A204.1 (cell line): ENCODE data around the gene GOLGA3.
"Not testable (repeated sequence)": the region's sequence is repeated elsewhere in the genome, so short reads cannot be mapped to it uniquely, and the experiment has no call there.

Experiments
- FAIRE-seq: peaks from 2 replicates; lab custom pipeline; 2012; peaks lifted over from hg19 to GRCh38; lab: Jason Lieb, UNC

Gene GOLGA3, protein sequence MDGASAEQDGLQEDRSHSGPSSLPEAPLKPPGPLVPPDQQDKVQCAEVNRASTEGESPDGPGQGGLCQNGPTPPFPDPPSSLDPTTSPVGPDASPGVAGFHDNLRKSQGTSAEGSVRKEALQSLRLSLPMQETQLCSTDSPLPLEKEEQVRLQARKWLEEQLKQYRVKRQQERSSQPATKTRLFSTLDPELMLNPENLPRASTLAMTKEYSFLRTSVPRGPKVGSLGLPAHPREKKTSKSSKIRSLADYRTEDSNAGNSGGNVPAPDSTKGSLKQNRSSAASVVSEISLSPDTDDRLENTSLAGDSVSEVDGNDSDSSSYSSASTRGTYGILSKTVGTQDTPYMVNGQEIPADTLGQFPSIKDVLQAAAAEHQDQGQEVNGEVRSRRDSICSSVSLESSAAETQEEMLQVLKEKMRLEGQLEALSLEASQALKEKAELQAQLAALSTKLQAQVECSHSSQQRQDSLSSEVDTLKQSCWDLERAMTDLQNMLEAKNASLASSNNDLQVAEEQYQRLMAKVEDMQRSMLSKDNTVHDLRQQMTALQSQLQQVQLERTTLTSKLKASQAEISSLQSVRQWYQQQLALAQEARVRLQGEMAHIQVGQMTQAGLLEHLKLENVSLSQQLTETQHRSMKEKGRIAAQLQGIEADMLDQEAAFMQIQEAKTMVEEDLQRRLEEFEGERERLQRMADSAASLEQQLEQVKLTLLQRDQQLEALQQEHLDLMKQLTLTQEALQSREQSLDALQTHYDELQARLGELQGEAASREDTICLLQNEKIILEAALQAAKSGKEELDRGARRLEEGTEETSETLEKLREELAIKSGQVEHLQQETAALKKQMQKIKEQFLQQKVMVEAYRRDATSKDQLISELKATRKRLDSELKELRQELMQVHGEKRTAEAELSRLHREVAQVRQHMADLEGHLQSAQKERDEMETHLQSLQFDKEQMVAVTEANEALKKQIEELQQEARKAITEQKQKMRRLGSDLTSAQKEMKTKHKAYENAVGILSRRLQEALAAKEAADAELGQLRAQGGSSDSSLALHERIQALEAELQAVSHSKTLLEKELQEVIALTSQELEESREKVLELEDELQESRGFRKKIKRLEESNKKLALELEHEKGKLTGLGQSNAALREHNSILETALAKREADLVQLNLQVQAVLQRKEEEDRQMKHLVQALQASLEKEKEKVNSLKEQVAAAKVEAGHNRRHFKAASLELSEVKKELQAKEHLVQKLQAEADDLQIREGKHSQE (N-terminal part only)

DNA sequence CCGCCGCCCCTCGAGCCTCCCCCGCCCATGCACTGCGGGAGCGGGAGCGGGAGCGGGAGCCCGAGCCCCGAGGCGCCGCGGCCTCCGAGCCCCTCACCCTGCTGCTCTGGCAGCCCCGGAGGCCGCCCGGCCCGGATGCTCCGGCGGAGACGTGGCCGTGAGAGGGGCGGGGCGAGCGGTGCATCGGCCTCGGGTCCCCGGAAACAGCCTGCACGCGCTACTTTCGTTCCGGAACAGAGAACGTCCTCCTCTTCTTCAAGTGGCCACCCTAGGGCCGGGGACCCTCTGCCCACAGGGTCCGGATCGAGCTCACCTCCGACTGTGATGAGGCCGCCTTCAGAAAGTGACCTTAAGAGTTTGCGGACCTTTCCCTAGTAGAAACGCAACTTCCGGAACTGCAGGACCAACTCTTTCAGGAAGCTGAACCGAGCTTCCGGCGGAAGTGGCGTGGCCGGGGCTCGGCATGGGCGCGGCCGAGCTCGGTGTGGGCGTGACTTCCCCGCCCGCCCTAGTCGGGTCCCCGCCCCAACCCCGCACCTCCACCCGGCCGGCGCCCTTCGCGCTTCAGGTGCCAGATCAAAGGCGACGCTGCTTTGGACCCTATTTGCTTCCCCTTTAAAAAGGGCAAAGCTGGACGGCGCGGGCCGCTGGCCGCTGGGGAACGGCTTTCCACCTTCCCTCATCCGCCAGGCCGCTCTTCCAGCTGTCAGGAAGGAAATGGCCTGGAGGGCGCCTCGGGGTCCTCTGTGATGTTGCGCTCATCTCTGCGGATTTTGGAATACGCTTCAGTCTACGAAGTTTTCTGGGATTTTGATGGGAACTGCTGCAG lies at the start of gene GOLGA3:
TSS of gene GOLGA3 (minus strand) at position 164 of the 829 bp plus-strand sequence. CDS start 6,741 bp downstream, outside the sequence.
- FAIRE-seq = no peak

DNA sequence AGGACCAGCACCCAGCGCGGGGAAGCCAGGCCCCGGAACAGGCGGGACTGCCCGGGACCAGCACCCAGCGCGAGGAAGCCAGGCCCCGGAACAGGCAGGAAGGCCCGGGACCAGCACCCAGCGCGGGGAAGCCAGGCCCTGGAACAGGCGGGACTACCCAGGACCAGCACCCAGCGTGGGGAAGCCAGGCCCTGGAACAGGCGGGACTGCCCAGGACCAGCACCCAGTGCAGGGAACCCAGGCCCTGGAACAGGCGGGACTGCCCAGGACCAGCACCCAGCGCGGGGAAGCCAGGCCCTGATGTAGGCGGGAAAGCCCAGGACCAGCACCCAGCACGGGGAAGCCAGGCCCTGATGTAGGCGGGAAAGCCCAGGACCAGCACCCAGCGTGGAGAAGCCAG lies 46.0 kb upstream of the GOLGA3 start:
- not testable (repeated sequence) for FAIRE-seq

DNA sequence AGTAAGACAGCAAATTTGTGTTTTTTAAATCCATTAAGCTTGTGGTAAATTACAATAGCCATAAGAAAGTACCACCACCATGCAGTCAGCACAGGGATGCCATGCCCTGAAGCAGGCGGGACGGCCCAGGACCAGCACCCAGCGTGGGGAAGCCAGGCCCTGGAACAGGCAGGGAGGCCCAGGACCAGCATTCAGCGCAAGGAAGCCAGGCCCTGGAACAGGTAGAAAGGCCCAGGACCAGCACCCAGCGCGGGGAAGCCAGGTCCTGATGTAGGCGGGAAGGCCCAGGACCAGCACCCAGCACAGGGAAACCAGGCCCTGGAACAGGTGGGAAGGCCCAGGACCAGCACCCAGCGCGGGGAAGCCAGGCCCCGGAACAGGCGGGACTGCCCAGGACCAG lies 45.5 kb upstream of the GOLGA3 start:
- FAIRE-seq = no peak

DNA sequence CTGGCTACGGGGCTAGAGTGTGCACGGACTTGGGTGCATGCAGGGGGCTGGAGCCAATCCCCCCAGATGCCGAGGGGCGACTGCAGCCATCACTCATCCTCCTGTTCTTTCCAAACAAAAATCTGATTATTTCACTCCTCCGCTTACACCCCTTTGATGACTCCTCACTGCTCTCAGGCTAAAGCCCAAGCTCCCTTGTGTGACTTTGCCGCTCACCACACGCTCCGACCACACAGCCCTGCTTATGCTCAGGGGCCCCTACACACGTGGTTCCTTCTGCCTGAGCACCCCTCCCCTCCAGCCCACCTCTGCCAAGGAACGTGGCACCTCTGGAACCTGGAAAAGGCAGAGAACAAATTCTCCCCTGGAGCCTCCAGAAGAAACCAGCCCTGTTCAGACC lies 45.1 kb upstream of the GOLGA3 start:
- FAIRE-seq = no peak

DNA sequence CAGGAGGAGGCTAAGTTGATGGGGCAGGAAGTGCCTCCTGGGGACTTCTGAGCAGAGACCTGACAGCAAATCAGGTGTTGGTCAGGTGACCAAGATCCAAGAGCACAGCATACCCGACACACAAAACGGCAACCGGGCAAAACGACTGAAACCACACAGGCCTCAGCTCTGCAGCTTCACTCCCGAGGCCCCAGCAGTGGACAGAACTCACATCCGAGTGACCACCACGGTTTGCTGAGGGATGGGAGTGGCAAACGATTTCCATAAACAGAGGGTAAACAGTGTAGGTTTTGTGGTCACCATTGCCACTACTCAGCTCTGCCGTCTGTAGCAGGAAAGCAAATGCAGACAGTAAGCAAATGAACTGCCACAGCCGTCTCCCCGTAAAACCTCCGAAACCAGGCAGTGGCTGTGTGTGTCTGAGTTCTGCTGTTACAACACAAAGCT lies 44.3 kb upstream of the GOLGA3 start:
- no peak for FAIRE-seq

DNA sequence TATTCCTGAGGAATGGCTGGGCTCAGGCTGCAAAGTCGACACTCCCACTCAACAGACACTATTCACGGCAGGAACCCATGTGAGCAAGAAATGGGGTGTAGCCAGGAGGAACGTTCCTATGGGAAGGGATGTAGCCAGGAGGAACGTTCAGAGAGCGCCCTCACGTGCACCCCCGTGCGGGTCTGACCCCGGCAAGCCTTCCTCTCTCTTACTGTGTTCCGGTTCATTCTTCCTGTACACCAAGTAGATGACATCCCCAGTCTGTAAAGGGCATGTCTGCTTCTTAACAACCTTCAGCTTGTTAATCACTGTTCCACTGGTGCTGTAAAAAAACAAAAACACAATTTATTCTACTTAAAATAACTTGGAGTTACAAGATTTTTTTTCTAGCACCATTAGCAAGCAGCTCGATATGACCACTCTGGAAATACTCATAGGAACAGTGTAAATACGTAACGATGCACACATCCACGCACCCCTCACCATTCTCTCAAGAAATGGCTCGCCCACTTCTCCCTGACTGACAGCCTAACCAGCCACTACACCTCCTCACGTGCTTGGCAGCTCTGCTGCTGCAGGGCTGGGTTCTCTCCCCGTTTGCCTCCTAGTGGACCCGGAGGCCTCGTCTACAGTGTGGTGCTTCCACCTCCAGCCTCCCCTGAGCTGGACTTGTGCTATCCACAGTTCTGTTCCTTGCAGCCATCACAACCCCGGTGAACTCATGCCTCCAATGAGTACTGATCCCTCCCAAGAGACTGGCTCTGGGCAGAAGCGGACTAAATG lies 43.6 kb upstream of the GOLGA3 start:
- FAIRE-seq = no peak

DNA sequence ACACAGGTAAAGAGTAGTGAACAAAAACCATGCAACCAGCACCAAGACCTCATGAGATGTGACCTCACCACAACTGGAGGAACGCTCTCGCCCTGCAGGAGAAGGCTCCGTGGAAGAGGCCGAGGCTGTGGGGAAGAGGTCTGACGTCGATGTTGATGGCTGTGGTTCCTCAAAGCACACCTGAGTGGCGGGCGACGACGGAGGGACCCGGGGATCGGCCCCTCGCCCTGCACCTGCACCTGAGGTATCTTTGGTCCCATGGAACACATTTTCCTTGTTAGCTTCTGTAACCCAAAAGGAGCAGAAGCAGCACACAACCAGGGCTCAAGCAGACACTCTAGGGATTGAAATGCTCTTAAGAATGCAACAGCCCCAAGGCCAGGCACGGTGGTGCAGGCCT lies 40.9 kb upstream of the GOLGA3 start:
- FAIRE-seq = no peak

DNA sequence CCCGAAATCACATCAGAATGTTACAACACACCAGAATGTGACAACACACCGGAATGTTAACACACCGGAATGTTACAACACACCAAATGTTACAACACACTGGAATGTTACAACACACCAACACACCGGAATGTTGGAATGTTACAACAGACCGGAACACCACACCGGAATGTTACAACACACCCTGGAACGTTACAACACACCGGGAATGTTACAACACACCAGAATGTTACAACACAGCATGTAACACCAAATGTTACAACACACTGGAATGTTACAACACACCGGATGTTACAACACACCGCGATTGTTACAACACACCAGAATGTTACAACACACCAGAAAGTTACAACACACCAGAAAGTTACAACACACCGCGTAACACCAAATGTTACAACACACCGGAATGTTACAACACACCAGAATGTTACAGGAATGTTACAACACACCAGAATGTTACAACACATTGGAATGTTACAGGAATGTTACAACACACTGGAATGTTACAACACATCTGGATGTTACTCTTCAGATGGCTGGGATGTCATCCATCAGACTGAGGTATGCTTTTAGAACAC lies 37.7 kb upstream of the GOLGA3 start:
- no peak for FAIRE-seq

DNA sequence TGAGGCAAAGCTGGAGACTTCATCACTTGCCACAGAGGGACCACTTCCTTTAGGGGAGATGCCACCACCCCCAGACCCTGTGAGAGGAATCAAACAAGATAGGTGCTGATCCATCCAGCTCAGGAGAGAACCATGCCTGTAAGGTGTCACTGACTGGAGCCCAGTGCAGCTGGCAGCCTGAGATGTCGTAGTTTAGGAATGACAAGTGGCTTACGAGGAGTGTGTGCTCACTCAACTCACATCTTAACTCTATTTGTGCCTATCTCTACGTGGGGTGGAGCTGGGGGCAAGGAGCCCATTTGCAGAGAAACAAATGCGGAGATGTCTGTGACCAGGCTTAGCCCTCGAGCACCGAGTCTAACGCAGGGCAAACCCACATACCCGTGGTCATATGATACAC lies 32.9 kb upstream of the GOLGA3 start:
- FAIRE-seq = no peak

DNA sequence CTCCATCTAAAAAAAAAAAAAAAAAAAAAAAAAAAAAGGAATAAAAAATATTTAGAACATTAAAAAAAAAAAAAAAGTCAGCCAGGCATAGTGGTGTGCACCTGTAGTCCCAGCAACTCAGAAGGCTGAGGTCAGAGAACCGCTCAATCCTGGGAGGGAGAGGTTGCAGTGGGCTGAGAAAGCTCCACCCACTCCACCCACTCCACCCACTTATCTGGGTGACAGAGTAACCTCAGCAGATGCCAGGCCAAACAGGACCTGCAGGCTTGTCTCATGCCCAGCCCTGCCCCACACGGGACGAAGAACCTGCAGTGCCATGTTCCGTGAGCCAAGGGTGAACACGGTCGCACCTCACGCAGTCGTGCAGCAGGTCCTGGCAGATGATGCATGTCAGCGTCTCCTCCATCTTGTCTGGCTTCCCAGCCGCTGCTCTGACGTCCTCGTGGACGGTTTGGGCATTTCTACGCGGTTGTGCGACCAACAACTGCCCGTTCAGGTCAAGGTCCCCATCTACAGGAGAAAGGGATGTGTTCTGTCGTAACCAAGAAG lies 30.1 kb upstream of the GOLGA3 start:
- FAIRE-seq = no peak

DNA sequence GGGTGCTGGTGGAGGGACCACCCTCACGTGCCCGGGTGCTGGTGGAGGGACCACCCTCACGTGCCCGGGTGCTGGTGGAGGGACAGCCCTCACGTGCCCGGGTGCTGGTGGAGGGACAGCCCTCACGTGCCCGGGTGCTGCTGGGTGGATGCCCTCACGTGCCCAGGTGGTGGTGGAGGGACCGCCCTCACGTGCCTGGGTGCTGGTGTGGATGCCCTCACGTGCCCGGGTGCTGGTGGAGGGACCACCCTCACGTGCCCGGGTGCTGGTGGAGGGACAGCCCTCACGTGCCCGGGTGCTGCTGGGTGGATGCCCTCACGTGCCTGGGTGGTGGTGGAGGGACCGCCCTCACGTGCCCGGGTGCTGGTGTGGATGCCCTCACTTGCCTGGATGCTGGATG lies 28.4 kb upstream of the GOLGA3 start:
- not testable (repeated sequence) for FAIRE-seq

DNA sequence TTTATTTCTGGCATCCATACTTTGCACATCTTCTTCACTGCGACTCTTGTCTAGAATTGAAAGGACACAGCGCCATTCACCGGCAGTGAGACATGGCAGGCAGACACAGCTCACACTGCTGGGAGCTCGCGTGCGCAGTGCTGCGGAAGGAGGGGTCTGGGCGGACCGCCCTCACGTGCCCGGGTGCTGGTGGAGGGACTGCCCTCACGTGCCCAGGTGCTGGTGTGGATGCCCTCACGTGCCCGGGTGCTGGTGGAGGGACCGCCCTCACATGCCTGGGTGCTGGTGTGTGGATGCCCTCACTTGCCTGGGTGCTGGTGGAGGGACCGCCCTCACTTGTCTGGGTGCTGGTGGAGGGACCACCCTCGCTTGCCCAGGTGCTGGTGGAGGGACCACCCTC lies 27.9 kb upstream of the GOLGA3 start:
- FAIRE-seq = no peak

DNA sequence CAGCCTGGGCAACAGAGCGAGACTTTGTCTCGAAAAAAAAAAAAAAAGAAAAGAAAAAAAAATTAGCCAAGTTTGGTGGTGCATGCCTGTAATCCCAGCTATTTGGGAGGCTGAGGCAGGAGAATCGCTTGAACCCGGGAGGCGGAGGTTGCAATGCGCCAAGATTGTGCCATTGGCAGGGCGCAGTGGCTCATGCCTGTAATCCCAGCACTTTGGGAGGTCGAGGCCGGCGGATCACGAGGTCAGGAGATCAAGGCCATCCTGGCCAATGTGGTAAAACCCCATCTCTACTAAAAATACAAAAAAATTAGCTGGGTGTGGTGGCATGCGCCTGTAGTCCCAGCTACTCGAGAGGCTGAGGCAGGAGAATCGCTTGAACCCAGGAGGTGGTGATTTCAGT lies 26.5 kb upstream of the GOLGA3 start:
- not testable (repeated sequence) for FAIRE-seq

DNA sequence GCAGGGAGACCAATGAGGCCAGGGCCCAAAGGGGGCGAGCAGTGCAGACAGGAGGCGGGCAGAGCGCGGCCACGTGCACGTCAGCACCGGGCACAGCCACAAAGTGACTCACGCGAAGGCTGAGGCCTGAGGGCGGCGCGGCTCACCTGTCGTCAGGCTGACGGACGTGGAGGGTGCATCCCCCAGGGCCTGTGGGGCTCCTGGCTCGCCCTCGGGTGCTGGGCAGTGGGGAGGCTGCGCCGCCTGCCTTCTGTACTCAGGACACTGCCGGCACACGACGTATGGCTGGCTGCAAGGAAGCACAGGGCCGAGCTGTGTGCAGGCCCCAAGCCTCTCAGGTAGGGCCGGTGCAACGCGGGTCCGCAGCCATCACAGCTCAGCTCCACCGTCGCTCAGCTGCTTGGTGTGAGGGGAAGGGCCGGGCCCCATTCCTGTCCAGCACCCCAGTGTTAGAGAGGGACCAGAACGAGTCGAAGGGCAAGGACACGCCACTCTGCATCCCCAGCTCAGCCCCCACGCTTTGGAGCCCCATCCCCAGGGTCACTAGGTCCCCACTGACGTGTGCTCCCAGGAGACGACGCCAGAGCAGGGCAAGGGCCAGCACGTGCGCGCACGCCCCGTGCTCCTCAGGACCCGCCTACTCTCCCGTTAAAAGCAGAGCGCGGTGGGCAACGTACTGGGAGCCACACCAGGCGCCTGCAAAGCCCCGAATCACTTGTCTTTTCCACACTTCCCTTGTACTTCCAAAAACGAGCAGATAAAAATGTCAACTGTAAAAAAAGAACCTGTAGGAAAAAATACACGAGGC lies 24.8 kb upstream of the GOLGA3 start:
- no peak for FAIRE-seq

DNA sequence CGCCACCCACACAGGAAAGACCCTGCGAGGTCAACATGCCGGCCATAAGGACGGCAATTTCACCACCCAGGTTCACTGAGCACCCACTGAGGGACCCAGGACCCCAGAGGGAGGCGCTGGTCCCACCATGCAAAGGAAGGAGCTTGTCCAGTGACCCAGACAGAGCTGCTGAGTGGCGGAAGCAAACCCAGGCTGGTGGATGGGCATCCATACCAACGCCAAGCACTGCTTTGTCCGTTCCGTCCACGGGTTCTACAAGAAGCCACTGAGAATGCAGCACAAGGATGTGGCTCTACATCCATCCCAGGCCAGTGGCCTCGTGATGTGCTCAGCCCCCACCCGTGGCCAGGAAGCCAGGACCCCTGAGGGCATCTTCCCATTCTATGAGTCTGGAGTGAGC lies 23.8 kb upstream of the GOLGA3 start:
- FAIRE-seq = no peak

DNA sequence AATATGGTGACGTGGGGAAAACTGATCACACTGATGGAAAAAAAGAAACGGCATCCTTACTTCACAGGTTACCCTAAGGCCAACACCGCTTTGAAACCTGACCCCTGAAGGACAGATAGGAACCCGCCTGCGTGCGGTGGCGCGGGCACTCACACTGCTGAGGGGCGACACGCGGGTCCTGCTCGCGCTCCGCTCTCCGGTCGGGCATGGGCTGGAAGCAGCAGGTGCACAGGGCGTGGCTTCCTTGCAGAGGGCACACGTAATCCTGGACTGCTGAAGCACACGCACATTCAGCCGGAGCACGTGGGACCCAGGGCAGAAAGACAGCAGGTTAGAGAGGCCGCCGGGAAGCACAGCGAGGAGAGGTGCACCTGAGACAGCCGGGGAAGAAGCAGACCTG lies 22.8 kb upstream of the GOLGA3 start:
- no peak for FAIRE-seq

DNA sequence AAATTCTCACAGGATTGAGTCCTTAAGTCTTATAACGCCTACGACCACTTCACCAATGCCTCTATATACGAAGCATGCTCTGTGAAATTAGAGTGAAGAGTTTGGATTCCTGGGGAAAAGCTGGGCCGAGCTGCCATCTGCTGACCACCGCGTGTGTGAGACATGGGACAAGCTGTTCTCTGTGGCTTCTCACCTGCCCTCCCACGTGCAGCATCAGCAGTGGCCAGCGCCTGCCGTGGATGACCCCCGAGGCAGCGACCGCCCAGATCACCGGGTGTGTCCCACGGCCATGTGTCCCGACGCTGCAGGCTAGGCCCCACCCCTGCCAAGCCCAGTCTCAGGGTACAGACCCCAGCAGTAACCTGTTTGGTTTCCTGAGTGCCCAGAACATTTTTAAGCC lies 21.6 kb upstream of the GOLGA3 start:
- FAIRE-seq = no peak

DNA sequence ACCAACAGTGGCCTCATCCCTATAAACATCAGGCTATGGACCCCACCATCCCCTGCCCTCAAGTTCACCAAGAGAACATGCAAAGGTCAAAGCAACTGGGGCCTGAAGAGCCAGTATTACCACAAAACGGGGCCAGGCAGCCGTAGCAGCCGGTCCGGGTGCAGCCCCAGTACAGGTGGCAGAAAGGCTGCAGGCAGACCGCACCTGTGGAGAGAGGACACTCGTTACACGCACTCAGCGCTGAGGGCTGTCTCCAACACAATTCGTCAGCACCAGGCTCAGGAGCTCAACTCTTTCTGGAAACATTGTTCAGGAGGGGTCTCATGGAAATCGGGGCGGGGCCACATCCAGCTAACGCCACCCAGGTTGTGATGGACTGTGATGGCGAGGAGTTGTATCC lies 19.9 kb upstream of the GOLGA3 start:
- FAIRE-seq = no peak
